HG02973 (cell line): ENCODE measurements around the gene GSE1.

Experiments used
- ATAC-seq: cut with Tn5 transposase; IDR thresholded peaks from one replicate; pipeline ENCODE4 v1.9.1; 2021; ENCODE audit warnings: moderate library complexity; ENCODE audit not compliant: unreplicated experiment

Gene GSE1

DNA sequence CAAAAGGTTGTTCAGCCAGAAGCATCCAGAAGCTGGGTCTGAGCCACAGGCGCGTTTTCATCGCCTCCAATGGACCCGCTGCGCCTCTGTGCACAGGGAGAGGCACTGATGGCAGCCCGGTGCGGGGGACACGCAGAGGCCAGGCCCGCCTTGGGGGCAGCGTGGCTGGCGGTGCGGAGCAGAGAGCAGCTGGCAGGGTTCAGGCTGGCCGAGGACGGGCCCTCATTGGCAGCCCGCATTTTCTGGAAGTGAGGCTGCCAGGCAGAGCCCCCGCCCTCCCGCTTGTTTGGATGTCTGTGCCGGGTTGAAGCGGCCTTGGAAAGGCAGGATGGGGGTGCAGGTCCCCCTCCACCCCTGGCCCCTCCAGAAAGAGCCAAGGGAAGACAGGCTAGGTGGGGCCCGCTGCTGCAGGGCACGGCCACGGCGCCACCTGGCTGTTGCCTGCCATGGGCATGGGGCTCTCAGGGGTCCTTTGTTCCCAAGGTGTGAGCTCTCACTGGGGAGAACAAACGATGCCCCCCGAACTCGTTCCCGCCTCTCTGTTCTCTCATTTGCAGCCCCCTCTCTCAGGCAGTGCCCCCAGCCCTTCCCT, 18.8 kb downstream of the GSE1 start:
- no peak for ATAC-seq

DNA sequence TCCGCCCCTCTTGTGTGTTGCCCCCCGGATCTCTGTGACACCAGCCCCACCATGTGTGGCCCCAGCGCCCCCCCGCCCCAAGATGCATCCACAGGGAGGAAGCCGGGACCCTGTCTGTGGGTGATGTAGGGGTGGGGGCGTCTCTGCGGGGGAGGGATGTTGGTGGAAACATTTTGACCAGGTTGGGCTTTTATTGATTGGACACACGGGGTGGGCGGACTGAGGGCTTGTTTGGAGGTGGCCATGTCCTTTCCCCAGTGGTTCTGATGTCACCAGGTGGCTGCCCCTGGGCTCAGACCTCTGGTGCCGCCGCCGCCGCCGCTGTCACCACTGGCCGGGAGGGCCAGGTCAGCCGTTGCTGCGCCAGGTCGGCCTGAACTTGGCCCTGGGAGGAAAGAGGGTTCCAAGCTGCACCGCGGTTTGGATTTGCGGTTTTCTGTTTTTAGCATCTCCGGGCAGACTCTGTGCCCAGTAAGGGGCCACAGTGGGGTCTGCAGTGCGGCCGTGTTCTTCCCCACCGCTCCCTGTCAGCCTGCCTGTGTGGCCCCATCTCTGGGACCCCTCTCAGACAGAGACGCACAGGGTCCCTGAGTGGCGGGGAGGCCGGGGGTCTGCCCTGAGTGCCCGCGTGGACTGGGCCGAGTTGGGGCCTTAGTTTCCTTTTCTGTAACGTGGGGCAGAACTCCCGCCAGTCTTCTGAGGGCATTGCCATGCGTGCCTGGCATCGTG, 19.8 kb downstream of the GSE1 start:
- ATAC-seq = no peak

DNA sequence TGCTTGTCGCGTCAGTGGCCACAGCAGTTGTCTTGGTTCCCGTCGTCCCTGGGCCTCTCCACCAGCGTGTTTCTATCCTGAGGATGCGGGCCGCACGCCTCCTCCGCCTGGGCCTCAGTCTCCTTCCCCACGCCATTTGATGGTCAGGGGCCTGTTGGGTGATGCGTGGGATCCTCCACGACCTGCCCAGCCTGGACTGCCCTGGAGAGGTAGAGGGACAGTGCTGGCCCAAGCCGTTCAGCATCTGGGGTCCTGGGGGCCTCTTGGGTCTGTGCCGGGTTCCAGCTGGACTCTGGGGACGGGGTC, 20.3 kb downstream of the GSE1 start:
- ATAC-seq = no peak

DNA sequence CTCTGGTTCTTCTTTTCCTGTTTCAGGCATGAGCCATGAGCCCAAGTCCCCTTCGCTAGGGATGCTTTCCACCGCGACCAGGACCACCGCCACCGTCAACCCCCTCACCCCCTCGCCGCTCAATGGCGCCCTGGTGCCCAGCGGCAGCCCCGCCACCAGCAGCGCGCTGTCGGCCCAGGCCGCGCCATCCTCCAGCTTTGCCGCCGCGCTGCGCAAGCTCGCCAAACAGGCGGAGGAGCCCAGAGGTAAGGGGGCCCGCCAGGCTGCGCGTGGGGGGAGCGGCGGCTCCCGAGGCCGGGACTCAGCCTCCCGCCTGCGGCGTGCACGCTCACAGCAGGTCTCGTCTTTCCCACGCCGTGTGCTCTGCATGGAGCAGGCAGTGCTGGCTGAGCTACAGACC, 20.8 kb downstream of the GSE1 start:
- no peak for ATAC-seq

DNA sequence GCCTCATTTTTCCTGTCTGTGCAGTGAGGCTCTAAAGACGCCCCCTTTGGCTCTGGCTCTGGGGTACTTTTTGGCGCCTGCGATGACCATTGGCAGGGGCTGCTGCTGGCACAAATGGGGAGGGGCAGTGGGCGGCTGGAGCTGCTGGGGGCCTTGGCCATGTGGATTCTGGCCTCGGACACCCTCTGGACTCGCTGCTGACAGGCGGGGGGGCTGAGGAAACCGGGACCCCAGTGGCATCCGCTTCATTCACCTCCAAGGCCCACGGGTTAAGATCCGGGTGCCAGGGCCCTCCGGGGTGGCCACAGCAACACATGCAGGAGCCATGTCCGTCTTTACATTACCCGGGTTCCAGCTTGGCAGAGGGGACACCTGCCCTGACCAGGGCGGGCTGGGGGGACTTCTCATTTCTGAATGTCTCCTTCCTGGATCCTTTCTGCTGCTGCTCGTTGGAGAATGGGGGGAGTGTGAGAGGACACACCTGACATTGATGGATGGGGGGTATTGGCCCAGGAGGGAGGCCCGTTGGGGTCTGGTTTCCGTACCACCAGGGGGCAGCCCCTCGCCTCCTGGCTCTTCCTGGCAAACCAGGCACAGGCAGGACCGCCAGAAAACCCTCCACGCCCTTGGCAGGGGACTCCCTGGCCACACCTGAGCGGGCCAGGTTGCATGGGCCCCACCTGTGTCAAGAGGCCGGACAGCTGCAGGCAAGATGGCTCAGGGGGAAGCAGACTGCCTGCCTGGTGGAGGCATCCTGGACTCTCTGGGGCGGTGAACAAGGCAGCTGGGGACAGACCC, 21.8 kb downstream of the GSE1 start:
- ATAC-seq = no peak

DNA sequence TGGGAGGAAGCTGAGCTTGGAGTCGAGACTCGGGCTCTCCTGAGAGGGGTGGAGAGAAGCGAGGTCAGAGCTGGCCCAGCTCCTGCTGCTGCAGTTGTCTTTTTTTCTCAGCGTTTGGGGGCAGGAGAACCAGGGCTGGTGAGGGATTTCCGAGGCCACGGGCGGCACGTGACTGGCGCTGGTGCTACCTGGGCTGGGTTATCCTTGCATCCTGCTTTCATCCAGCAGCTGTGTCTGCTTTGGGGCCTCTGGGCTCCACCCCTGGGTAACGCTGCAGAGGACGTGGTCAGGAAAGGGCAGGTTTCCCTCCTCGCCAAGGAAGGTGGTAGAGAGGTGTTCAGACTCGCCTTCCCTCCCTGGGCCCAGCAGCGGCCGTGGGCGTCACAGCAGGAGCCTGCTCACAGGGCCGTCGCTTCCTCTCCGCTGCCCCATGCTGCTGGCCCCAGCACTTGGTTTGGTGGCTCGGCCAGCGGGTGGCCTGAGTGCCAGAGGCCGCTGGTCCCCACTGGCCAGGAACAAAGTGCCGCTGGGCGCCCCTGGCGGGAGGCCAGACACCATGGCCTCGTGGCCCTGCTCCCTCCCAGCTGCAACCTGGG, 22.5 kb downstream of the GSE1 start:
- ATAC-seq = no peak

DNA sequence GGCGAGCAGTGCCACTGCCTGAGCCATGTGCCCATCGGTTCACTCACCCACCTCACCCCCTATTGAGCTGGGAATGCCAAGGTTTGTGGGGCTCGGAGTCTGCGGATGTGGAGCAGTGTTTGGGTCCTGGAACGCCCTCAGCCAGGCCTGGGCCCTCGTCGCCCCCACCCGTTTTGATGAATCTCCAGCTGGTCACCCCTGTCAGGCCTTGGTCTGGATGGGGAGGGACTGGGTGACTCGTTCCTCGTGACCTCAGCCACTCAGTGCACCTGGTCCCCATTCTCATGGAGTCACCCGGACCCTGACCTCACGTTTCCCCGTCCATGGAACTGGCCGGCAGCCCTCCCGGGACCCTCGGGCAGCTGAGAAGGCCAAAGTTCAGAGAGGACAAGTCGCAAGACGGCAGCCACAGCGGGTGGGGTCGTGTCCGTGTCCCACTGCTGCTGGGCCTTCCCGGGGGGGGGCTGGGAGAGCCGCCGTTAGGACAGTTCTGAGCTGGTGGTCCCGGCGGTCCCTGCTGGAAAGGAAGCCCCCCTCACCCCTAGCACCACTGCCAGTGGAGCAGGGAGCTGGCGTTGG, 23.2 kb downstream of the GSE1 start:
- no peak for ATAC-seq

DNA sequence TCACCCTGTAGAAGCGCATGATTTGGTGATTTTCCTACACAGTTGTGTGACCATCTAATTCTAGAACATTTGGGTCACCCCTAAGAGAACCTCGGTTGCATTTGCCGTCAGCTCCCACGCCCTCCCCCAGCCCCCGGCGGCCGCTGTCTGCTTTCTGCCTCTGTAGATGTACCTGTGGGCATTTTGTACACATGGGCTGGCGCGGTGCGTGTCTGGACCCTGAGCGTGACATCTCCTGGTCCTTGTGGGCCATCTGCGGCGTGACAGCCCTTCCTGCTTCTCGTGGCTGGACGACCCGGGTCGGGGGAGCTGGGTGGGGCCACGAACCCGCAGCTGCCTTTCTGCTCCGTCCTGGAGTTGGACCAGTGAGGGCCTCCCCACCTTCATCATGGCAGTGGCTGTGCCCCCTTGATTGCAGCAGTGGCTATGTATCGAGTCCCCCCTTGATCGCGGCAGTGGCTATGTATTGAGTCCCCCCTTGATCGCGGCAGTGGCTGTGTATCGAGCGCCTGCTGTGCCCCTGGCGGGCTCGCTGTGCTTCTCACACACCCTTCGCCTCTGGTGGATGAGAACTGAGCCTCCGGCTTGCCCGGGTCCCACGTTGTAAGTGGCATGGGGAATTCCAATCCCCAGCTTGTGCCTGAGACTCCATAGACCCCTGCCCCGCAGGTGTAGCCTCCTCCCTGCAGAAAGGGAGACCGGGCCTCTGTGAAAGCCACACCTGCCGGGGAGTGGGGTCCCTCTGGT, 24.1 kb downstream of the GSE1 start:
- no peak for ATAC-seq

DNA sequence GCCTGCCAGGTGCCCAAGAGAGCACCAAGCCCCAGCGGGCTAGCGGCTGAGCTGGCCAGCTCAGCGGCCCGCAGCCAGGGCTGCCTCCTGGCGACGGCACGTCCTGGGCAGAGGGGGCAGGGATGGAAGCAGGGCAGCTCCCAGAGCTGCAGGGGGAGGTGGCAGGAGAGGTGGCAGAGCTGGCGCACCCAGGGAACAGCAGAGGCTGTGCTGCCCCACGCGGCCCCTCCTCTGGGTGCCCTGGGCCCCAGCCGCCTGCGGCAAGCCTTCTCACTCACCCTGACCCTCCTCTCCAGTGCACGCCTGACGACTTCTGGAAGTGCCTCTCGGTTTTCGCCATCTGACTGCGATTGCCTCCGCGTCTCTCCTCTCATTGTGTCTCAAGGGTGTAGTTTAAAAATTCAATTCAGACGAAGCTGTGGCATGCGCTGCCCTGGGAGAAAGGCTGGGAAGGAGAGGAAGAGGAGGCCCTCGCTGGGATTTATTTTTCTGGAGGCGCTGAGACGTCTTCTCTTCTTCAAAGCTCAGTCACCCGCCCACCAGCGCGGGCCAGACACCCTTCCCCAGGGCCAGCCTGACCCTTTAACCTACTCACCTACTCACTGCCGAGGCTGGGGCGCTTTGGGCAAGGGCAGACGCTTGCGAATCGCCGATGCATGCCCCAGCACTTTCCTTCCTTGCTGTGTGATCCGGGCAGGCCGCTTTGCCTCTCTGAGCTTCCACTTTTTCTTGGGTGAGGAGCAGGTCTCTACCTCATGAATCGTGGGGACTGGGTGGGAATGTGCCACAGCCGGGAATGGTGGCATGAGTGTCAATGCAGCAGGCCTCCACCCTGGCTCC, 24.9 kb downstream of the GSE1 start:
- no peak for ATAC-seq

DNA sequence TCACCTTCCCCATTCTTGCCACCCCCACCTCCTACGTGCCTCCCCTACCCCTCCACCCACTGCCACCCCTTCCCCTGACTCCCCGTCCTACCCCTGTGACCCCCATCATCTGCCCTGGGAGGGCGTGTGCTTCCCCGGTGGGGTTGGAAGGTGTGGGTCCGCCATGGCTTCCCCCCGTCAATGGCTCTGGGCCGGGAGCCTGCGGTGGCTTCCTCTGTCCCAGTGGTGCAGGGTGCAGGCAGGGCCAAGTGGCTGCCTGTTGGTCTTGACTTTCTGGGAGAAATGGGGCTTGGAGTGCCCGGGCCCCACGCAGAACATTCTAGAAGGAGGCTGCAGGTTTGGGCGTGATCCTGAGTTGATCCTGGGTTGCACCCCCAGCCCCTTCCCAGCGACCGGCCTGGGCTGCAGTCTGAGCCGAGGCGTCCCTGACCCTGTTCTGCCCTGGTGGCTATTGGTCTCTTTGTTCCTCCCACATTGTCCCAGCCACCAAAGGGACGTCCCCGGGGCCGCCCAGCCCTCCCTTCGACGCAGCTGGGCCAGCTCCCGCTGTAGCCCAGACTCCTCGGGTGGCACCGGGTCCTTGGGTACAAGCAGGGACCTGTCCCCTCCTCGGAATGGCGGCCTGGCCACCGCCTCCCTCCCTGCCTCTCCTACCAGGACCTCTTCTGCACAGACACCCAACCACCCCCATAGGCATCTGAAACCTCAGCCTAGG, 25.7 kb downstream of the GSE1 start:
- ATAC-seq = no peak

DNA sequence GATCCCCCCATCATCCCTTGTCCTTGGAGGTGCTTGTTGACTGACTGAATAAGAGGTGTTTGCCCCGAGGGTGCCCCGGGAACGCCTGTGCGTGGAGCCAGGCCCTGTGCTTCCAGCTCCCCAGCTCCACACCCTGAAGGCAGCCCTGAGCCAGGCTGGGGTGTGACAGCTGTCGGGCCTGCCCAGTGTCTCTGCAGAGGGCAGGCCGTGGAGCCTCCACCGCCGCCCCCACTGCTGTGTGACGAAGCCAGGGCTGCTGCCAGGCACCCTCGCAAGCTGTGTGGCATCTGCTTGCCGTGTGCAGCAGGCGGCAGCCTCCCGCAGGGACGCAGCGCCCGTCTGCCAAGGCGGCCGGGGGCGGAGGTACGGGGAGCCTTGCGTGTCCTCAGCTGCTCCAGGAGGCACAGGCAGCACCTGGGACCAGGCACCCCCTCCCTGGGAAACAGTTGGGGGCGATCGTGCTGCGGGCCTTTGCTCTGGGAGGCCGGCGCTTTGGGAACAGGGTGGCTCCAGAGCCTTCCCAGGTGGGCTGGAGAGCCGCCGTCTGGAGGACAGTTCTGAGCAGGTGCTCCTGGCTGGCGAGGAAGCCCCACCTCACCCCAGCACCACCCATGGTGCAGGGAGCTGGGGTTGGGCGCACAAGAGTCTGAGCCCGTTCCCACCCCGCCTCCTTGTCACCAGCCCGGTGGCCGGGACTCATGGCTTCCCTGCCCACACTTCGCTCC, 26.6 kb downstream of the GSE1 start:
- ATAC-seq = no peak

DNA sequence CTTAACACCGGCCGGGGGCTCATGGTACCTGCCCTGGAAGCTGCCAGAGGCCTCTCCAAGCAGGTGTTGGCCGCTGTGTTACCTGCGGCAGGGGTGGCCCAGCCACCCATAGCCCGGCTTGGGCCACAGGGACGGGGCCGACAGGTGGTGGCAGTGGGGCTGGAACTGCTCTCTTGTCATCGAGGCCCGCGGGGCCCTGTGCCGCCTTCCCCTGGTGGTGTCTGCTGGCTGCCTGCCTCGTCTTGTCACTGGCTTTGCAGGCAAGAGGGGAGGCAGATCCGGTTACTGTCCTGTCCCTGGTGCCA, 27.1 kb downstream of the GSE1 start:
- no peak for ATAC-seq

DNA sequence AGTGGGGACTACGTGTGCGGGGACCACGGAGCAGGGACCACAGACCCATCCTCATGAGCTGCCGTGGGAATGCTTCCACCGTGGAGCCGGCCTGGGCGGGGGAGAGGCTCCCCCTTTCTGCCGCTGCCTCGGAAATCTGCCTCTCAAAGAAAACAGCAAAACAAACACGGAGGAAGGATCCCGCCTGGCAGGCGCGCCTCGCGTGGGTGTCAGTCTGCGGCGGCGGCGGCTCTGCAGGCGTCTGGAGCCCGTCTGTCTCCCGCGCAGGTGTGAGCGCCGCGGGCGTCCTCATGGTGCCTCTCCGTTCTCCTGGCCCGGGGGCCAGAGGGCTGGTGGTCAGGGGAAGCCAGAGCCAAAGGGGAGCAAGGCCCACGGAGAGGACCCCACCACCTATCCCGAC, 27.5 kb downstream of the GSE1 start:
- ATAC-seq = no peak

DNA sequence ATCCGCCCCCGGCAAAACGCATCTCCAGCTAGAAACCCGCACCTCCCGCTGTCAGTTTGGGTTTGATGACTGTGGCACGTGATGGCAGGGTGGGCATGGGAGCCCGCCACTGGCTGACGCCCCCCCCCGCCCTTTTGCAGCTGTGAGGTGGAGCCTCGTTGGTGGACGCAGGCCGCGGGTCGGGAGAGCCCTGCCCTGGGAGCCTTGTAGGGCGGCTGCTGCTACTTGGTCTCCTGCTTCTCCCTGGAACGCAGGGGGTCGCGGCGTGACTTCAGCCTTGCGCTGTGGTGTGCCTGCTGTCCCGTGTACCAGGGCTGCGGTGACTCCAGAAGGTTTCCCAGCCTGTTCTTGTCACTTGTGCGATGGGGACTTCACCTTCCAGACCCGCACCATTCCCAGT, 28.2 kb downstream of the GSE1 start:
- ATAC-seq = no peak

DNA sequence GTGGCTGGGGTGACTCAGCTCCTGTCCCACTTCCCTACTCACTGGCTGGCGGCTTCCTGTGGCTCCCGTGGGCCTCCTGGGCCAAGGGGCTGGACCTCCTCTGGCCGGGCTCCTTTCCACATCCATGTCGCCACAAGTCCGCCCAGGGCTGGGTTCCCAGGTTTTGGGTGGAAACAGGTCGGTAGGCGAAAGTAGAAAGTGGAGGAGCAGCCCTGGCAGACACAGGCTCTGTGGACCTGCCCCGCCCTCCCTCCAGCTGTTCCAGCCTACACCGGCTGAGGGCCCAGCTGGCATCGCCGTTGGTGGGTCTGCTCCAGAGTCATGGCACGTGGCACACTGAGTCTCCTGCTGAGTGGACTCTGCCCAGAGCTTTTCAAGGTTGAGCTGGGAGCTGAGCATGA, 28.7 kb downstream of the GSE1 start:
- no peak for ATAC-seq

DNA sequence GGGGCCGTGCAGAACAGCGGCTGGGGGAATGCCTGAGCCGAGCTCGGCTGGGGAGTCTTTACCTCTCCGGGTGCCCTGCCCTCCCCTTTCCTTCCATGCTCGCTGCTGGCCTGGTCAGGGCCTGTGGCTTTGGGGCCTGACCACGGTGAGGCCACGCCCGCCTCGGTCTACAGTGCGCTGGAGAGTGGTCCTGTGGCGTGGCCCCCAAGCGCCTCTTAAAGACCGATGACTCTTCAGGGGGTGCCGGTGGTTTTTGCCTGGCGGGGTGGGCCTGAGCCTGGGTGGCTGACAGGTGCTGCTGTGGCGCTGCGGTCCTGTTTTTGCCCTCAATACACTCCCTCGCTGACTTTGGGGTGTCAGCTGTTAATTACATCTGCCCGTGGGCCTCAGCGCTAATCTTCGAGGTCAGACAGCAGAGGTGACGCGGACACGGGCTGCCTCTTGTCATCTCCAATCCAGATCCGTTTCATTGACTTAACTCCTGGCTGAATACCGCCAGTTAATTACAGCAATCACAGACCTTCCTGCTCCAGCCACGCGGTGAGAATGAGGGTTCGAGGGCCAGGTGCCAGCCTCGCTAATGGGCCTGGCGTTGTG, 29.7 kb downstream of the GSE1 start:
- ATAC-seq = no peak

DNA sequence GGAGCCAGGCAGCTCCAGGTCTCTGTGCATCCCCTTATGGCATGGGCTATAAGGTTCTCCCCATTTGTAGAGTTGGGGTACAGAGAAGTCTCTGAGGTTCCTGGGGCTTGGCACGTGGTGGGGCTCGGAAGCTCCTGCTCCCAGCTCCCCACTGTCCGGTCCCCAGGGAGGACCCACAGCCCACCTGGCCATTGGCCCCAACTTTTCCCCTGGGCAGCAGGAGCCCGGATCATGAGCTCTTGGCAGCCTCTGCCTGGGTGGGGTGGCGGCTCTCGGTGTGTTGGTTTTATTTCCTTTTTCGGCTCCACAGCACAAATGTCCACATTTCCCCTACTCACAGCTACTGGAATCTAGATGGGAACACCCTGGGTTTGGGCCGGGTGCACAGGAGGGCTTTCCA, 30.5 kb downstream of the GSE1 start:
- no peak for ATAC-seq

DNA sequence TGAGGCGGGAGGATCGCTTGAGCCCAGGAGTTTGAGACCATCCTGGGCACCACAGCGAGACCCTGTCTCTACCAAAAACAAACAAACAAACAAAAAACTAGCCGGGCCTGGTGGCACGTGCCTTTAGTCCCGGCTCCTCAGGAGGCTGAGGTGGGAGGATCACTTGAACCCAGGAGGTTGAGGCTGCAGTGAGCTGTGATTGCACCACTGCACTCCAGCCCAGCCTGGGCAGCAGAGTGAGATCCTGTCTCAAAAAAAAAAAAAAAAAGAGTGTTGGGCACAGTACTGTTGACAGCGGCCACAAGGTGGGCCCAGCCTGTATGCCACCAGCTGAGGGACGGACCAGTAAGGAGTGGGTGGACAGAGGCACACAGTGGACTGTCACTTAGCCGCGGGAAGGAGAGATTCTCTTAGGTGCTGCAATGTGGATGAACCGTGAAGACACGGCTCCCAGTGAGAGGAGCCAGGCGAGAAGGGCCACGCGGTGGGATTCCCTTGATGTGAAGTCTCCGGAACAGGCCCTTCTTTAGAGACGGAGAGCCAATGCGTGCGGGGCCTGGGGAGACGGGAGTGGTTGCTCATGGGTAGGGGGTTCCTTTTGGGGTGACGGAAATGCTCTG, 31.1 kb downstream of the GSE1 start:
- no peak for ATAC-seq
